Endothelial cell of umbilical vein (primary cell): ENCODE measurements around the gene TYK2. TPM values are rescaled to one million over a fixed set of nuclear protein-coding genes. Genes with fewer than 3 reads are reported as not detected.

Experiments
- BruUV-seq: library from RNA; stranded (reverse); fragments of 400-500 nt; replicated peaks from 2 replicates; lab custom pipeline; 2021; lab: Mats Ljungman, UMichigan
- CTCF ChIA-PET: fragments of 300-600, 350-600 bp; sonication (Branson Sonifier 250); formaldehyde crosslinking; loops from one replicate; lab custom pipeline; 2021; ENCODE audit warnings: antibody characterized with exemption, inconsistent platforms; lab: Charles Lee
- POLR2A ChIA-PET: fragments of 300-600, 350-600 bp; sonication (Branson Sonifier 250); formaldehyde crosslinking; loops from one replicate; lab custom pipeline; 2021; ENCODE audit warnings: antibody characterized with exemption, inconsistent platforms; lab: Charles Lee
- DNase-seq: peaks from one replicate; pipeline ENCODE4 v3.0.0-alpha.2; 2011; ENCODE audit warnings: low read depth, low spot score
- FAIRE-seq: peaks from 2 replicates; lab custom pipeline; 2011; peaks lifted over from hg19 to GRCh38; lab: Jason Lieb, UNC
- H2AFZ ChIP-seq: 2 replicates; pipeline ENCODE4 v1.6.0; 2012; ENCODE audit warnings: low read depth, low read length, control low read depth, inconsistent platforms
- H3K27ac ChIP-seq: 2 replicates; pipeline ENCODE4 v1.5.1; 2011; ENCODE audit warnings: low read depth, mild to moderate bottlenecking, control low read depth, low read length, moderate library complexity; ENCODE audit not compliant: insufficient read depth
- H3K27me3 ChIP-seq, 2 experiments: 2 replicates each; pipeline versions ENCODE4 v1.6.0 to v1.6.1; 2011; ENCODE audit warnings: low read length in 2 of 2, mixed read lengths in 1 of 2; ENCODE audit not compliant: control insufficient read depth in 2 of 2, insufficient read depth in 2 of 2
- H3K36me3 ChIP-seq, 2 experiments: 2 replicates in 1 of 2; 3 replicates in 1 of 2; pipeline ENCODE4 v1.5.1; 2011; ENCODE audit warnings: low read length in 2 of 2, mild to moderate bottlenecking in 1 of 2, moderate library complexity in 1 of 2; ENCODE audit not compliant: control insufficient read depth in 2 of 2, insufficient read depth in 2 of 2; ENCODE audit errors: extremely low read depth in 1 of 2
- H3K4me1 ChIP-seq: 3 replicates; pipeline ENCODE4 v1.5.1; 2011; ENCODE audit warnings: mild to moderate bottlenecking, low read length; ENCODE audit not compliant: control insufficient read depth, insufficient read depth; ENCODE audit errors: extremely low read depth
- H3K4me2 ChIP-seq: 2 replicates; pipeline ENCODE4 v1.6.1; 2011; ENCODE audit warnings: low read length, control low read depth, mixed read lengths; ENCODE audit not compliant: insufficient read depth
- H3K4me3 ChIP-seq, 3 experiments: fragments of 200-600 bp in 1 of 3; sonication (generic), shearing (Covaris generic) in 1 of 3; replicated peaks in 1 of 3; 2 replicates each; pipeline ENCODE4 v1.5.1; 2011 to 2016; ENCODE audit warnings: control low read depth in 3 of 3, low read length in 3 of 3, mild to moderate bottlenecking in 2 of 3, inconsistent platforms in 1 of 3, low read depth in 1 of 3, moderate library complexity in 1 of 3; ENCODE audit not compliant: insufficient read depth in 1 of 3
- H3K79me2 ChIP-seq: 2 replicates; pipeline ENCODE4 v1.6.0; 2012; ENCODE audit warnings: low read length, inconsistent platforms; ENCODE audit not compliant: control insufficient read depth, insufficient read depth
- H3K9ac ChIP-seq: replicated peaks from 2 replicates; pipeline ENCODE3; 2011; ENCODE audit warnings: low read length, control low read depth; ENCODE audit not compliant: insufficient read depth; ENCODE audit errors: extremely low read depth
- H3K9me1 ChIP-seq: replicated peaks from 3 replicates; pipeline ENCODE4 v1.6.0; 2011; ENCODE audit warnings: mild to moderate bottlenecking, low read length; ENCODE audit not compliant: control insufficient read depth, insufficient read depth; ENCODE audit errors: extremely low read depth
- H3K9me3 ChIP-seq: replicated peaks from 2 replicates; pipeline ENCODE4 v1.5.1; 2012; ENCODE audit warnings: low read length, inconsistent platforms; ENCODE audit not compliant: control insufficient read depth, insufficient read depth
- H4K20me1 ChIP-seq: replicated peaks from 2 replicates; pipeline ENCODE3; 2011; ENCODE audit warnings: mild to moderate bottlenecking, low read length; ENCODE audit not compliant: control insufficient read depth, insufficient read depth; ENCODE audit errors: extremely low read depth
- CTCF ChIP-seq, 2 donors: IDR thresholded peaks; 1 replicate in 1 of 2; 2 replicates in 1 of 2; pipeline ENCODE4 v1.5.1; 2011; ENCODE audit warnings: low read length in 2 of 2, mild to moderate bottlenecking in 2 of 2, moderate library complexity in 2 of 2, control low read depth in 1 of 2, inconsistent platforms in 1 of 2, low read depth in 1 of 2; ENCODE audit not compliant: insufficient read depth in 1 of 2; ENCODE audit errors: extremely low read depth in 1 of 2
- EZH2 ChIP-seq: IDR thresholded peaks from 2 replicates; pipeline ENCODE4 v1.6.1; 2012; ENCODE audit warnings: borderline replicate concordance, low read depth, mild to moderate bottlenecking, moderate library complexity, low read length, inconsistent platforms; ENCODE audit not compliant: severe bottlenecking
- FOS ChIP-seq: IDR thresholded peaks from 2 replicates; pipeline ENCODE4 v1.6.1; 2011; ENCODE audit warnings: mild to moderate bottlenecking, low read length, moderate library complexity, borderline replicate concordance; ENCODE audit not compliant: insufficient read depth
- GATA2 ChIP-seq: IDR thresholded peaks from 2 replicates; pipeline ENCODE4 v1.7.0; 2011; ENCODE audit warnings: low read depth, mild to moderate bottlenecking, moderate library complexity, mixed read lengths, low read length; ENCODE audit not compliant: insufficient read length, insufficient read depth
- JUN ChIP-seq: IDR thresholded peaks from 2 replicates; pipeline ENCODE4 v1.6.1; 2011; ENCODE audit warnings: borderline replicate concordance, low read depth; ENCODE audit not compliant: insufficient read length, insufficient read depth
- MYC ChIP-seq: IDR thresholded peaks from one replicate; pipeline ENCODE4 v1.6.1; 2011; ENCODE audit warnings: mild to moderate bottlenecking, low read depth, low read length
- POLR2A ChIP-seq: IDR thresholded peaks from 2 replicates; pipeline ENCODE4 v1.6.1; 2012; ENCODE audit warnings: low read depth, mild to moderate bottlenecking, control low read depth, low read length
- POLR2AphosphoS5 ChIP-seq: IDR thresholded peaks from 2 replicates; pipeline ENCODE4 v1.6.1; 2012; ENCODE audit warnings: low read depth, mild to moderate bottlenecking, control low read depth, low read length, moderate library complexity; ENCODE audit not compliant: insufficient read depth
- dilution Hi-C: fragments of 300-500 bp; cut with MboI; formaldehyde crosslinking; loops from one replicate; pipeline ENCODE4 v1.15.0; 2019; ENCODE audit warnings: low sequenced_read_pairs; ENCODE audit not compliant: extremely low pct_ligation_motif_present
- intact Hi-C: fragments of 100-400 bp; cut with micrococcal nuclease; formaldehyde crosslinking; loops from one replicate; pipeline ENCODE4 v1.10.0; 2022
- polyA plus RNA-seq, 4 experiments: library from polyadenylated mRNA; depleted of rRNA in 3 of 4; stranded (reverse) in 3 of 4; unstranded in 1 of 4; fragments of >200 nt; gene quantifications; 2 replicates each; pipeline versions ENCODE4 v1.2.1 to v1.2.3, GENCODE V29; 2011 to 2012; ENCODE audit warnings: missing spikeins in 1 of 4
- total RNA-seq: library from RNA; stranded (reverse); gene quantifications from 2 replicates; pipeline ENCODE4 v1.2.3, GENCODE V29; 2021
- TF ChIP-seq, protein P1 (sequence below): IDR thresholded peaks from 2 replicates; pipeline ENCODE4 v1.6.1; 2011; ENCODE audit not compliant: insufficient read depth, insufficient read length

Gene TYK2
- total and polyA plus RNA-seq, 2 donors (not counting 3 experiments of a cell fraction or from before 2014, with no cell fraction given): 92.9 to 138 TPM

DNA sequence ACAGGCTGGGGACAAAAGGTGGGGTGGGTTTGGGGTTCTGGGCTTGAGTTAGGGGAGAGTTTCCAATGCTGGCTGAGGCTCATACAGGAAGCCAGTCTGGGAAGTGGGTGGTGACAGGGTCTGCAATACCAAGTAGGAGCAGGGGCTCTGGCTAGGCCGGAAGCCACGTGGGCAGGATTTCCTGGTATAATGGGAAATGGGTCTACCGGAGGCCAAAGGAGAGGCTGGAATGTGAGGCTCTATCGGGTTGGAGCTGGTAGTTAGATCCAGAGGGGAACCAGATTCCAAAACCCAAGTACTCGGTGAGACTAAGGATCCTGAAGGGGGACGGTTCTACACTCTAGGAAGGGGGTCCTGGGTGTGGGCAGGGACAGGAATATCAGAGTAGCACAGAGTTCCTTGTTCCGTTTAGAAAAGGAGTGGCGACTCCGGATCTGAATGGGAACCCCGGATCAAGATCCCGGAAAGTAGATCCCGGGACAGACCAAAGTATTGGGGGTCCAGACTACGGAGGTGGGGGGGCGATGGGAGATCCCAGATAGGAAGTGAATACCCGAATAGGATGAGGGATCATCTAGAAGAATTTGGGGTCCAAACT is 22.2 kb upstream of the TYK2 start:
- Histone ChIP-seq H2AFZ (no peak overlapping the region), H3K79me2 (peaks cover 56% of the 10 kb centered on the region), H4K20me1 (no peaks in the 10 kb centered on the region), H3K27ac (peak overlapping the region; percentile 88), H3K27me3 (peaks cover 11 to 19% of the 10 kb centered on the region in 2 experiments), H3K9ac (peak overlapping the region; percentile 96), H3K4me1 (peaks cover 15% of the 10 kb centered on the region), H3K4me2 (peak overlapping the region; percentile 68), H3K9me1 (no peaks in the 10 kb centered on the region), H3K9me3 (no peaks in the 10 kb centered on the region), H3K4me3 (peak overlapping the region; percentile 95 to 98 (median 95)), H3K36me3 (peaks cover 6 to 9% of the 10 kb centered on the region in 2 experiments)
- intact Hi-C loops: loop anchor here (1.0 to 5.0 kb wide), 4 partner anchors 14 to 295 kb away; partner anchors contain the start of gene CDKN2D
- BruUV-seq: TSS peak; percentile 98
- FAIRE-seq: peak; percentile 96
- dilution Hi-C loops: no loop called here
- peak; percentile 65 for DNase-seq
- TF ChIP-seq POLR2AphosphoS5 (peak; percentile 90), MYC (no peak), FOS (no peak), EZH2 (no peak), CTCF (IDR thresholded peaks at IDR 0.05; ENCODE audit: extremely low read depth in 1 of 2, insufficient read depth in 1 of 2, low read depth in 1 of 2, low read length in 2 of 2) (no peak), POLR2A (peak; percentile 81), GATA2 (no peak), JUN (no peak)
- TF ChIP-seq, protein P1, sequence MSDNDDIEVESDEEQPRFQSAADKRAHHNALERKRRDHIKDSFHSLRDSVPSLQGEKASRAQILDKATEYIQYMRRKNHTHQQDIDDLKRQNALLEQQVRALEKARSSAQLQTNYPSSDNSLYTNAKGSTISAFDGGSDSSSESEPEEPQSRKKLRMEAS: peak; percentile 79
- ChIA-PET POLR2A (no interaction called here), CTCF (interaction anchor here (1.1 to 8.3 kb wide), 9 partner anchors 11 to 297 kb away, joined by 5 to 108 read pairs (median 9); partner anchors contain the start of gene ICAM1)
